ENCODE results near the gene CNKSR1.

The CNKSR1 gene

GRCh38 chr1:26162220-26162709, 15.0 kb upstream of the CNKSR1 start:
- Histone ChIP-seq H3K9ac (no peak overlapping the region), H3K27ac (no peak overlapping the region)

GRCh38 chr1:26163684-26164035, 13.6 kb upstream of the CNKSR1 start:
- Histone ChIP-seq H3K4me2 (ENCODE audit: low read length) (peak overlapping the region; percentile 65), H3K4me3 (ENCODE audit: low read depth, low read length) (no peak overlapping the region), H3K27me3 (ENCODE audit: control insufficient read depth, insufficient read depth, low read length) (no peaks in the 10 kb centered on the region), H3K36me3 (ENCODE audit: control insufficient read depth, insufficient read depth, low read length) (no peaks in the 10 kb centered on the region), H3K27ac (no peak overlapping the region), H2AFZ (peak overlapping the region; percentile 73), H3K9ac (no peak overlapping the region), H3K4me1 (peaks cover 2% of the 10 kb centered on the region), H3K9me3 (ENCODE audit: control insufficient read depth, low read length) (no peaks in the 10 kb centered on the region), H3K79me2 (no peaks in the 10 kb centered on the region)
- TF ChIP-seq CTCF (IDR thresholded peaks at IDR 0.05): no peak

More at GRCh38 chr1:26162220-26162709, 15.0 kb upstream of the CNKSR1 start:
- Histone ChIP-seq H3K36me3 (ENCODE audit: control insufficient read depth, insufficient read depth, low read length) (no peaks in the 10 kb centered on the region), H3K4me1 (no peaks in the 10 kb centered on the region), H3K4me3 (ENCODE audit: low read depth, low read length) (peak overlapping the region; percentile 46), H3K27me3 (ENCODE audit: control insufficient read depth, insufficient read depth, low read length) (no peaks in the 10 kb centered on the region), H3K4me2 (ENCODE audit: low read length) (peak overlapping the region; percentile 85), H3K9me3 (ENCODE audit: control insufficient read depth, low read length) (no peaks in the 10 kb centered on the region), H3K79me2 (no peaks in the 10 kb centered on the region), H2AFZ (peak overlapping the region; percentile 69)
- no peak for TF ChIP-seq CTCF (IDR thresholded peaks at IDR 0.05)

GRCh38 chr1:26164036-26164860, 13.0 kb upstream of the CNKSR1 start:
- H2AFZ ChIP-seq: peak overlapping the region; percentile 73
- H3K36me3 ChIP-seq (ENCODE audit: control insufficient read depth, insufficient read depth, low read length): no peaks in the 10 kb centered on the region
- H3K79me2 ChIP-seq: no peaks in the 10 kb centered on the region
- H3K27ac ChIP-seq: peak overlapping the region; percentile 7
- no peaks in the 10 kb centered on the region for H3K9me3 ChIP-seq (ENCODE audit: control insufficient read depth, low read length)
- H3K4me3 ChIP-seq (ENCODE audit: low read depth, low read length): no peak overlapping the region
- no peak overlapping the region for H3K9ac ChIP-seq
- TF ChIP-seq CTCF (IDR thresholded peaks at IDR 0.05): no peak
- peak overlapping the region; percentile 65 for H3K4me2 ChIP-seq (ENCODE audit: low read length)
- peaks cover 8% of the 10 kb centered on the region for H3K4me1 ChIP-seq
- H3K27me3 ChIP-seq (ENCODE audit: control insufficient read depth, insufficient read depth, low read length): no peaks in the 10 kb centered on the region

GRCh38 chr1:26164861-26165842, 12.1 kb upstream of the CNKSR1 start:
- no peak overlapping the region for H3K27ac ChIP-seq
- H3K9ac ChIP-seq: no peak overlapping the region
- TF ChIP-seq CTCF (IDR thresholded peaks at IDR 0.05): no peak

More at GRCh38 chr1:26164861-26165842, 12.1 kb upstream of the CNKSR1 start:
- Histone ChIP-seq H3K36me3 (ENCODE audit: control insufficient read depth, insufficient read depth, low read length) (no peaks in the 10 kb centered on the region), H3K27me3 (ENCODE audit: control insufficient read depth, insufficient read depth, low read length) (no peaks in the 10 kb centered on the region), H2AFZ (peak overlapping the region; percentile 62), H3K4me1 (peaks cover 8% of the 10 kb centered on the region), H3K9me3 (ENCODE audit: control insufficient read depth, low read length) (no peaks in the 10 kb centered on the region), H3K4me3 (ENCODE audit: low read depth, low read length) (no peak overlapping the region), H3K4me2 (ENCODE audit: low read length) (no peak overlapping the region), H3K79me2 (no peaks in the 10 kb centered on the region)

All from parathyroid adenoma (tissue), 2 donors.